KMS-11 (cell line): ENCODE measurements around the gene SIK2.
A peak's percentile ranks its signal among the peaks of the same experiment; 100 is the strongest.

Source experiments
- H2AFZ ChIP-seq: fragments of 200-600 bp; sonication (generic); 2 replicates; pipeline ENCODE4 v1.6.1; 2016; ENCODE audit warnings: antibody characterized with exemption, mixed run types, low read depth
- H3K27ac ChIP-seq: fragments of 200-600 bp; sonication (generic); 2 replicates; pipeline ENCODE4 v1.6.1; 2016; ENCODE audit warnings: mild to moderate bottlenecking, mixed run types
- H3K27me3 ChIP-seq: fragments of 200-600 bp; sonication (generic); 2 replicates; pipeline ENCODE4 v1.6.1; 2017; ENCODE audit warnings: mild to moderate bottlenecking, low read depth, mixed run types, moderate library complexity; ENCODE audit not compliant: insufficient read depth
- H3K36me3 ChIP-seq: fragments of 200-600 bp; sonication (generic); 2 replicates; pipeline ENCODE4 v1.6.1; 2017; ENCODE audit warnings: mild to moderate bottlenecking, mixed run types; ENCODE audit not compliant: insufficient read depth
- H3K4me1 ChIP-seq: fragments of 200-600 bp; sonication (generic); 2 replicates; pipeline ENCODE4 v1.6.1; 2016; ENCODE audit warnings: mild to moderate bottlenecking, low read depth, mixed run types; ENCODE audit not compliant: poor library complexity, severe bottlenecking
- H3K4me2 ChIP-seq: fragments of 200-600 bp; sonication (generic); 2 replicates; pipeline ENCODE4 v1.7.0; 2016; ENCODE audit warnings: mild to moderate bottlenecking, mixed run types
- H3K4me3 ChIP-seq: fragments of 200-600 bp; sonication (generic); IDR thresholded peaks from 2 replicates; pipeline ENCODE4 v1.6.1; 2017; ENCODE audit warnings: low read depth, low read length, mixed read lengths; ENCODE audit not compliant: insufficient read depth
- H3K79me2 ChIP-seq: fragments of 200-600 bp; sonication (generic); 2 replicates; pipeline ENCODE4 v1.6.1; 2016; ENCODE audit warnings: low read depth, mixed run types; ENCODE audit not compliant: insufficient read depth
- H3K9ac ChIP-seq: fragments of 200-600 bp; sonication (generic); 2 replicates; pipeline ENCODE4 v1.6.1; 2016; ENCODE audit warnings: mild to moderate bottlenecking, mixed run types
- H4K20me1 ChIP-seq: fragments of 200-600 bp; sonication (generic); 2 replicates; pipeline ENCODE4 v1.6.1; 2016; ENCODE audit warnings: mild to moderate bottlenecking, mixed run types; ENCODE audit not compliant: insufficient read depth
- CTCF ChIP-seq: fragments of 200-600 bp; sonication (generic); conservative IDR thresholded peaks from 2 replicates; pipeline ENCODE4 v1.6.1; 2017; ENCODE audit warnings: low read depth, mild to moderate bottlenecking, antibody characterized with exemption, low read length, moderate library complexity, mixed read lengths

The SIK2 gene

DNA sequence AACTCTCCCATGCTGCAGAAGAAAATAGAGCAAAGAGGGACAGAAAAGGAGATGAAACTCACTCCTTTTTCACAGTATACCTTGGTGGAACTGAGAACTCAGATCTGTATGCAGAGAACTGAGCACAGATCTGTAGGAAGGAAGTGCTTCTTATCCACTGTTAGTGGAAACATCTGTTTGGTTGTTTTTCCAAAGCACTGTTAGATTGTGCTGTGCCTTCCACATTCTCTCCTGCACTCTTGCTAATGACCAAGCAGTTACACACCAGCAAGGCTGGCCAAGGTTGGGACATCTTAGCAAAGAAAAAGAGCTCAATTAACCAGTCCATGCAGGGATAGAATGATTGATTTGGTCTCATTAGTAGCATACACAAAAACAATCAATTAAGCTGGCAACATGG is 20.1 kb upstream of the SIK2 start:
- Histone ChIP-seq H3K9ac (no peak overlapping the region), H3K36me3 (no peaks in the 10 kb centered on the region), H3K4me1 (peaks cover 7% of the 10 kb centered on the region), H3K27ac (no peak overlapping the region), H3K4me2 (no peak overlapping the region), H2AFZ (no peak overlapping the region), H3K27me3 (no peaks in the 10 kb centered on the region), H4K20me1 (no peaks in the 10 kb centered on the region), H3K4me3 (no peak overlapping the region), H3K79me2 (no peaks in the 10 kb centered on the region)
- no peak for TF ChIP-seq CTCF

DNA sequence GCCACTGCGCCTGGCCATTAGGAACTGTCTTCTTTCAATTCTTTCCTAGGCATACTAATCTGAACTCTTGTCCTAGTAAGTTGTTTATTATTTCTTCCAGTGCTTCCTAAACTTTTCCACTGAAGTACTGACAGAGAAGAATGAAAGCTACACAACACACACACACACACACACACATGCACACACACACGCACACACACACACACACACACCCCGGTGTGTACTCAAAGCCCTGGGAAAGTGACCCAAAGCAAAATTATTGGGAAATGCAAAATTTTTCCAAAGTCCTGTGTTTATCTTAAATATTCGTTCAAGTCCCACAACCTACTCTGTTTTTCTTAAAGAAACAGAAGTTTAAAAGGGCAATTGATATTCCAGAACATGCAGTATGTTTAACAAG is 19.4 kb upstream of the SIK2 start:
- H3K79me2 ChIP-seq, result no peaks in the 10 kb centered on the region
- H3K4me1 ChIP-seq, result peaks cover 7% of the 10 kb centered on the region
- no peak overlapping the region for H3K4me3 ChIP-seq
- no peak for TF ChIP-seq CTCF
- H3K36me3 ChIP-seq, result no peaks in the 10 kb centered on the region
- H4K20me1 ChIP-seq, result no peaks in the 10 kb centered on the region
- H3K4me2 ChIP-seq, result no peak overlapping the region
- no peak overlapping the region for H3K9ac ChIP-seq
- H3K27ac ChIP-seq, result no peak overlapping the region
- no peaks in the 10 kb centered on the region for H3K27me3 ChIP-seq
- H2AFZ ChIP-seq, result no peak overlapping the region

DNA sequence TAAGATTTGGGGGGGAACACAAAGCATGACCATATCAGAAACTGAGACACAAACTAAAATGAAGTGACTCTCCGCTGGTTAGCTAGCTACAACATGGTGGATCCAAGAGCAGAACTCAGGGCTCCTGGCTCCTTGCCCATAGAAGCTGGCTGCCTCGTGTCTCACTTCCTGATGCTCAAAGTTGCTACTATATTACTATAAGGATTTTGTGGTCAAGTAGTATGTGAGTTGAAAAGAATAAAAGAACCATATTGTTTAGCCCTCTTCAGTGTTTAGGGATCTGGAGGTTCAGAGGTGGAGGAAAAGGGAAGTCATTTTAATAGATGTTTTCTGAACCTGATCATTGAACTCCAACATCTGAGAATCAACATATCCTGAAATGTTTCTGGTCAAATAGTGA is 16.9 kb upstream of the SIK2 start:
- no peak overlapping the region for H3K4me3 ChIP-seq
- H4K20me1 ChIP-seq, result no peaks in the 10 kb centered on the region
- peaks cover 7% of the 10 kb centered on the region for H3K4me1 ChIP-seq
- no peak for TF ChIP-seq CTCF
- H2AFZ ChIP-seq, result 0 out of 2 replicates have a peak overlapping the region, but pooled peaks have one; percentile 17
- no peaks in the 10 kb centered on the region for H3K36me3 ChIP-seq
- no peak overlapping the region for H3K9ac ChIP-seq
- no peak overlapping the region for H3K4me2 ChIP-seq
- H3K27ac ChIP-seq, result no peak overlapping the region
- H3K27me3 ChIP-seq, result no peaks in the 10 kb centered on the region
- no peaks in the 10 kb centered on the region for H3K79me2 ChIP-seq

GRCh38 chr11:111586388-111586831 is 15.8 kb upstream of the SIK2 start:
- TF ChIP-seq CTCF, result peak; percentile 75
- H3K9ac ChIP-seq, result no peak overlapping the region
- no peaks in the 10 kb centered on the region for H3K27me3 ChIP-seq
- no peak overlapping the region for H3K27ac ChIP-seq
- peaks cover 7% of the 10 kb centered on the region for H3K4me1 ChIP-seq
- H3K79me2 ChIP-seq, result no peaks in the 10 kb centered on the region
- H3K4me2 ChIP-seq, result no peak overlapping the region
- H3K4me3 ChIP-seq, result no peak overlapping the region
- H2AFZ ChIP-seq, result no peak overlapping the region
- no peaks in the 10 kb centered on the region for H4K20me1 ChIP-seq
- no peaks in the 10 kb centered on the region for H3K36me3 ChIP-seq
